ENCODE data around the gene SLC6A2. TPM values are rescaled to one million over a fixed set of nuclear protein-coding genes. Genes with fewer than 3 reads are reported as not detected.

The SLC6A2 gene
- total RNA-seq, 1 donor from 2014 or later = not detected

DNA sequence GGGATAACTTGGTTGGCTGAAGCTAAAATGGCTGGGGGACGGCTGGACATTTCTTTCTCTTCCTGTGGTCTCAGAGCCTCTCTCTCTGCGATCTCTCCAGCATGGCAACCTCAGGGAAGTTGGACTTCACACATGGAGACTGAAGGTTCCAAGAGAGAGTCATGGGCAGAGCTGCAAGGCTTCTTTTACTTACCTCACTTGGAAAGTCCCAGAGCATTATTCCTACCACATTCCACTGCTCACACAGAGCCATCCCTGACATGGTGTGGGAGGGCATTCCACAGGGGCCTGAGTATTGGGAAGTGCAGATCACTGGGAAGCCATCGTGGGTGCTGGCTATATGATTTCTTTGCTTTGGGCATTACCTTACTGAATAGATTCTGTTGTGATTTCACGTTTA lies 9.8 kb upstream of the SLC6A2 start:
- H3K27ac Mint-ChIP-seq (ENCODE audit: unreplicated experiment) = no peak overlapping the region
- no peak for DNase-seq
- no peaks in the 10 kb centered on the region for H3K36me3 Mint-ChIP-seq (ENCODE audit: unreplicated experiment)
- no peaks in the 10 kb centered on the region for H3K4me1 Mint-ChIP-seq (ENCODE audit: low read depth, unreplicated experiment)
- peaks cover 1% of the 10 kb centered on the region for H3K27me3 Mint-ChIP-seq (ENCODE audit: unreplicated experiment)
- H3K4me3 Mint-ChIP-seq (ENCODE audit: unreplicated experiment) = no peak overlapping the region
- H3K9me3 Mint-ChIP-seq (ENCODE audit: unreplicated experiment) = peaks cover 3% of the 10 kb centered on the region
- TF ChIP-seq, protein P1, sequence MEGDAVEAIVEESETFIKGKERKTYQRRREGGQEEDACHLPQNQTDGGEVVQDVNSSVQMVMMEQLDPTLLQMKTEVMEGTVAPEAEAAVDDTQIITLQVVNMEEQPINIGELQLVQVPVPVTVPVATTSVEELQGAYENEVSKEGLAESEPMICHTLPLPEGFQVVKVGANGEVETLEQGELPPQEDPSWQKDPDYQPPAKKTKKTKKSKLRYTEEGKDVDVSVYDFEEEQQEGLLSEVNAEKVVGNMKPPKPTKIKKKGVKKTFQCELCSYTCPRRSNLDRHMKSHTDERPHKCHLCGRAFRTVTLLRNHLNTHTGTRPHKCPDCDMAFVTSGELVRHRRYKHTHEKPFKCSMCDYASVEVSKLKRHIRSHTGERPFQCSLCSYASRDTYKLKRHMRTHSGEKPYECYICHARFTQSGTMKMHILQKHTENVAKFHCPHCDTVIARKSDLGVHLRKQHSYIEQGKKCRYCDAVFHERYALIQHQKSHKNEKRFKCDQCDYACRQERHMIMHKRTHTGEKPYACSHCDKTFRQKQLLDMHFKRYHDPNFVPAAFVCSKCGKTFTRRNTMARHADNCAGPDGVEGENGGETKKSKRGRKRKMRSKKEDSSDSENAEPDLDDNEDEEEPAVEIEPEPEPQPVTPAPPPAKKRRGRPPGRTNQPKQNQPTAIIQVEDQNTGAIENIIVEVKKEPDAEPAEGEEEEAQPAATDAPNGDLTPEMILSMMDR (IDR thresholded peaks at IDR 0.05; ENCODE audit: partially characterized antibody, unreplicated experiment) = no peak

DNA sequence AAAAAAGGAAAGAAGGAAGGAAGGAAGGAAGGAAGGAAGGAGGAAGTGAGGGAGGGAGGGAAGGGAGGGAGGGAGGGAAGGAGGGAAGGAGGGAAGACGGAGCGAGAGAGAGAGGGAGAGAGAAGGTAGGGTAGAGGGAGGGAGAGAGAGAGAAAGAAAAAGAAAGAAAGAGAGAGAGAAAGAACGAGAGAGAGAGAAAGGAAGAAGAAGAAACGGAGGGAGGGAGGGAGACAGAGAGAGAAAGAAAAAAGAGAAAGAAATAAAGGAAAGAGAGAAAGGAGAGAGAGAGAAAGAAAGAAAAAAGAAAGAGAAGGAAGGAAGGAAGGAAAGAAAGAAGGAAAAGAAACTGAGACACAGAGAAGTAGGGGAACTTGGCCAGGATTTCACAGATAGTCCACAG lies 8.4 kb upstream of the SLC6A2 start:
- TF ChIP-seq, protein P1 (IDR thresholded peaks at IDR 0.05; ENCODE audit: partially characterized antibody, unreplicated experiment) = no peak
- Mint-ChIP-seq H3K27ac (ENCODE audit: unreplicated experiment) (no peak overlapping the region), H3K4me3 (ENCODE audit: unreplicated experiment) (no peak overlapping the region), H3K4me1 (ENCODE audit: low read depth, unreplicated experiment) (no peaks in the 10 kb centered on the region), H3K27me3 (ENCODE audit: unreplicated experiment) (peaks cover 2% of the 10 kb centered on the region), H3K36me3 (ENCODE audit: unreplicated experiment) (no peaks in the 10 kb centered on the region), H3K9me3 (ENCODE audit: unreplicated experiment) (peaks cover 3% of the 10 kb centered on the region)
- no peak for DNase-seq

DNA sequence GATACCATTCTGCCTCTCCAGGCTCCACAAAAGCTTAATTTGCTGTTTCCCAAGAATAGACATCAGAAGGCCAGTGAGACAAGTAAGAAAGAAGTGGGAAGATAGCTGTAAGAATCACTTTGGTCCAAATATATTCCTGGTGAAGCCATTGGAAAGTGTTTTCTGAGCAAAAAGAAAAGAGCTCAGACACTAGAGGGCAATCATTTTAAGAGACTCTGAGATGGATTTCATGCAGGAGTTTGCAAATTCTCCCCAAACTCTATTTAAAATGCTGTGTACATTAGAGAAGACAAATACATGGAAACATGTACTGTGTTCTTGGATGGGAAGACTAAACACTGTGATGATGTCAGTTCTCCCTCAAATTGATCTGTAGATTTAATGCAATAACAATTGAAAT lies 8.0 kb upstream of the SLC6A2 start:
- H3K9me3 Mint-ChIP-seq (ENCODE audit: unreplicated experiment) = peaks cover 3% of the 10 kb centered on the region
- no peak overlapping the region for H3K27ac Mint-ChIP-seq (ENCODE audit: unreplicated experiment)
- DNase-seq = no peak
- H3K4me1 Mint-ChIP-seq (ENCODE audit: low read depth, unreplicated experiment) = no peaks in the 10 kb centered on the region
- H3K4me3 Mint-ChIP-seq (ENCODE audit: unreplicated experiment) = no peak overlapping the region
- TF ChIP-seq, protein P1 (IDR thresholded peaks at IDR 0.05; ENCODE audit: partially characterized antibody, unreplicated experiment) = no peak
- H3K27me3 Mint-ChIP-seq (ENCODE audit: unreplicated experiment) = peaks cover 2% of the 10 kb centered on the region
- H3K36me3 Mint-ChIP-seq (ENCODE audit: unreplicated experiment) = no peaks in the 10 kb centered on the region

DNA sequence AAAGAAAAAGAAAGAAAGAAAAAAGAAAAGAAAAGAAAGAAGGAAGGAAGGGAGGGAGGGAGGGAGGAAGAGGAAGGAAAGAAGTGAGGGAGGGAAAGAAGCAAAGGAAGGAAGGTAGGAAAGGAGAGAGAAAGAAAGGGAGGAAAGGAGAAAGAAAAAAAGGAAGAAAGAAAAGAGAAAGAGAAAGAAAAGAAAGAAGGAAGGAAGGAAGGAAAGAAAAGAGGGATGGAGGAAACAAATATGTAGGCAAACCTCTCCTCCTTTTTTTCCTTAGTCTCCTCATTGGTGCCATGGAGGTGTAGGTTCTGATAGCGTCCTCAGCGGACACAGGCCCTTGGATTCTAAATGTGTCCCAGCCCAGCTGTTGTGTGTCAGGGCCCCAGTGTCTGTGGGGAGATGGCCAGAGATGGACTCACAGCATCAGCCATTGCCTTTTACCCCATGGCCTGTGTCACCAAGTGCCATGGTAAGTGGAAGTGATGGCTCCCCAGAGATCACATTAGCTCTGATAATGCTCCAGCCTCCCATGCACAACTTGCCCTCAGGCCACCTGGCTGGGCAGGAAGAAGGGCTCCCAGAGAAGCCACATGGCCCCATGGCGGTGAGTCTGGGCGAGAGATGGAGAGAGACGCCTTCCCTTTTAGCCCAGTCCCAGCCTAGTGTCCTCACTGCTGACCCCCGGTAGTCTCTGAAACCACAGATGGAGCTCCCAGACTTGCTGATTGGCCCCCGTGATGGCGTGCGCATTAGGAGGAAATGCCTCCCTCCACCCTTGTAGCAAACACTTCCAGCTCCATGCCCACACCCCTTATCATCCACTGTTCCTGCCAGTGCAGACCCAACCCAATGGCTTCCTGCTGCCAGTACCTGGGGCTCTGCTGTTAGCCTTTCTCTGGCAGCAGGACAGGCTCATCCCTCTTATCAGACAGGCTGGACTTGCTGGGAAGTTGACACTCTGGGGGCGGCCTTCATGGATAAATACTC lies 3.7 kb upstream of the SLC6A2 start:
- peak; percentile 37 for DNase-seq
- Mint-ChIP-seq H3K9me3 (ENCODE audit: unreplicated experiment) (peaks cover 6% of the 10 kb centered on the region), H3K4me1 (ENCODE audit: low read depth, unreplicated experiment) (peaks cover 2% of the 10 kb centered on the region)

More for the DNA sequence above, 3.7 kb upstream of the SLC6A2 start:
- no peak overlapping the region for H3K27ac Mint-ChIP-seq (ENCODE audit: unreplicated experiment)
- H3K36me3 Mint-ChIP-seq (ENCODE audit: unreplicated experiment) = no peaks in the 10 kb centered on the region
- TF ChIP-seq, protein P1 (IDR thresholded peaks at IDR 0.05; ENCODE audit: partially characterized antibody, unreplicated experiment) = no peak
- H3K4me3 Mint-ChIP-seq (ENCODE audit: unreplicated experiment) = no peak overlapping the region
- H3K27me3 Mint-ChIP-seq (ENCODE audit: unreplicated experiment) = peaks cover 10% of the 10 kb centered on the region
